Activated T-cell treated with anti-CD3 and anti-CD28 coated beads, Interleukin-2, amount 50 U/mL, for 4 hours (primary cell): ENCODE results near the gene FBLIM1. TPM values are rescaled to one million over a fixed set of nuclear protein-coding genes. Genes with fewer than 3 reads are reported as not detected.
"Not testable (repeated sequence)": the region's sequence is repeated elsewhere in the genome, so short reads cannot be mapped to it uniquely, and the experiment has no call there.

Experiments used
- ATAC-seq, 2 donors: fragments of 200-7000 bp; cut with Tn5 transposase; one replicate each; pipeline ENCODE4 v1.10.0; 2021
- DNase-seq: peaks from one replicate; pipeline ENCODE4 v3.0.0-alpha.2; 2020
- H3K27me3 Mint-ChIP-seq: one replicate; pipeline ENCODE4 v1.8.0; 2021; ENCODE audit warnings: low read depth, mixed read lengths
- H3K36me3 Mint-ChIP-seq: one replicate; pipeline ENCODE4 v1.8.0; 2022; ENCODE audit warnings: mixed read lengths; ENCODE audit not compliant: insufficient read depth
- H3K4me1 Mint-ChIP-seq: one replicate; pipeline ENCODE4 v1.8.0; 2021; ENCODE audit warnings: low read depth, mixed read lengths
- H3K4me3 Mint-ChIP-seq: one replicate; pipeline ENCODE4 v1.8.0; 2021; ENCODE audit warnings: mild to moderate bottlenecking, moderate library complexity, mixed read lengths
- H3K9me3 Mint-ChIP-seq: one replicate; pipeline ENCODE4 v1.8.0; 2021; ENCODE audit warnings: mixed read lengths
- total RNA-seq, 3 donors: library from RNA; stranded (reverse); gene quantifications; one replicate each; pipeline ENCODE4 v1.2.1, GENCODE V29; 2021

FBLIM1 gene
- total RNA-seq, 3 donors from 2014 or later = 0.16 to 0.48 (median 0.16) TPM

GRCh38 chr1:15797614-15798390 is 39.2 kb downstream of the FBLIM1 start:
- H3K36me3 Mint-ChIP-seq = no peaks in the 10 kb centered on the region
- H3K4me3 Mint-ChIP-seq = no peak overlapping the region
- DNase-seq (no peak), ATAC-seq (no peak)
- no peaks in the 10 kb centered on the region for H3K9me3 Mint-ChIP-seq
- H3K4me1 Mint-ChIP-seq = no peaks in the 10 kb centered on the region
- H3K27me3 Mint-ChIP-seq = peaks cover 9% of the 10 kb centered on the region

- ATAC-seq (peak; percentile 79 to 80), DNase-seq (no peak)
- H3K9me3 Mint-ChIP-seq = no peaks in the 10 kb centered on the region
- no peak overlapping the region for H3K4me3 Mint-ChIP-seq
- no peaks in the 10 kb centered on the region for H3K4me1 Mint-ChIP-seq
- peaks cover 9% of the 10 kb centered on the region for H3K27me3 Mint-ChIP-seq
- H3K36me3 Mint-ChIP-seq = no peaks in the 10 kb centered on the region
Measured at GRCh38 chr1:15799004-15799867, 40.6 kb downstream of the FBLIM1 start.

GRCh38 chr1:15799928-15800835 is 41.6 kb downstream of the FBLIM1 start:
- H3K4me1 Mint-ChIP-seq = no peaks in the 10 kb centered on the region
- no peak overlapping the region for H3K4me3 Mint-ChIP-seq
- peaks cover 9% of the 10 kb centered on the region for H3K27me3 Mint-ChIP-seq
- H3K9me3 Mint-ChIP-seq = no peaks in the 10 kb centered on the region
- H3K36me3 Mint-ChIP-seq = no peaks in the 10 kb centered on the region
- ATAC-seq (no peak), DNase-seq (no peak)

- no peak for ATAC-seq
- no peak overlapping the region for H3K4me3 Mint-ChIP-seq
- no peaks in the 10 kb centered on the region for H3K36me3 Mint-ChIP-seq
- no peaks in the 10 kb centered on the region for H3K4me1 Mint-ChIP-seq
- DNase-seq = no peak
- H3K9me3 Mint-ChIP-seq = no peaks in the 10 kb centered on the region
- peaks cover 9% of the 10 kb centered on the region for H3K27me3 Mint-ChIP-seq
Measured at GRCh38 chr1:15802234-15802965, 43.8 kb downstream of the FBLIM1 start.

- no peak overlapping the region for H3K4me3 Mint-ChIP-seq
- no peaks in the 10 kb centered on the region for H3K36me3 Mint-ChIP-seq
- no peaks in the 10 kb centered on the region for H3K4me1 Mint-ChIP-seq
- ATAC-seq = peak; percentile 32 to 43
- H3K27me3 Mint-ChIP-seq = peaks cover 7% of the 10 kb centered on the region
- DNase-seq = peak; percentile 11
- no peaks in the 10 kb centered on the region for H3K9me3 Mint-ChIP-seq
Measured at GRCh38 chr1:15803380-15803779, 44.8 kb downstream of the FBLIM1 start.

GRCh38 chr1:15804060-15804459 is 45.5 kb downstream of the FBLIM1 start:
- peaks cover 7% of the 10 kb centered on the region for H3K27me3 Mint-ChIP-seq
- no peaks in the 10 kb centered on the region for H3K36me3 Mint-ChIP-seq
- H3K4me1 Mint-ChIP-seq = no peaks in the 10 kb centered on the region
- no peaks in the 10 kb centered on the region for H3K9me3 Mint-ChIP-seq
- no peak overlapping the region for H3K4me3 Mint-ChIP-seq
- DNase-seq (no peak), ATAC-seq (no peak)

GRCh38 chr1:15807121-15807520 is 48.5 kb downstream of the FBLIM1 start:
- Mint-ChIP-seq H3K9me3 (no peaks in the 10 kb centered on the region), H3K36me3 (no peaks in the 10 kb centered on the region), H3K4me3 (no peak overlapping the region), H3K27me3 (no peaks in the 10 kb centered on the region), H3K4me1 (no peaks in the 10 kb centered on the region)
- DNase-seq (no peak), ATAC-seq (no peak)

GRCh38 chr1:15807549-15807948 is 49.0 kb downstream of the FBLIM1 start, which contains the start of gene UQCRHL:
Gene UQCRHL, minus strand, starts transcription at chr1:15807649. Its CDS starts 0 bp downstream, at chr1:15807649.
- not testable (repeated sequence) for H3K4me1 Mint-ChIP-seq, H3K27me3 Mint-ChIP-seq, H3K9me3 Mint-ChIP-seq, H3K4me3 Mint-ChIP-seq, H3K36me3 Mint-ChIP-seq, DNase-seq, ATAC-seq

GRCh38 chr1:15808955-15809354 is 50.4 kb downstream of the FBLIM1 start:
- H3K9me3 Mint-ChIP-seq = no peaks in the 10 kb centered on the region
- ATAC-seq = no peak
- DNase-seq = no peak
- no peak overlapping the region for H3K4me3 Mint-ChIP-seq
- H3K36me3 Mint-ChIP-seq = no peaks in the 10 kb centered on the region
- H3K4me1 Mint-ChIP-seq = no peaks in the 10 kb centered on the region
- H3K27me3 Mint-ChIP-seq = no peaks in the 10 kb centered on the region

- Mint-ChIP-seq H3K4me3 (no peak overlapping the region), H3K9me3 (no peaks in the 10 kb centered on the region), H3K27me3 (no peaks in the 10 kb centered on the region), H3K36me3 (no peaks in the 10 kb centered on the region), H3K4me1 (no peaks in the 10 kb centered on the region)
- no peak for DNase-seq
- no peak for ATAC-seq
Measured at GRCh38 chr1:15810073-15810472, 51.5 kb downstream of the FBLIM1 start.

- no peaks in the 10 kb centered on the region for H3K9me3 Mint-ChIP-seq
- H3K4me3 Mint-ChIP-seq = no peak overlapping the region
- DNase-seq = no peak
- no peaks in the 10 kb centered on the region for H3K36me3 Mint-ChIP-seq
- ATAC-seq = no peak
- peaks cover 4% of the 10 kb centered on the region for H3K4me1 Mint-ChIP-seq
- no peaks in the 10 kb centered on the region for H3K27me3 Mint-ChIP-seq
Measured at GRCh38 chr1:15816674-15817073, 58.1 kb downstream of the FBLIM1 start.

GRCh38 chr1:15820478-15820877 is 61.9 kb downstream of the FBLIM1 start:
- Mint-ChIP-seq H3K4me1 (peaks cover 3% of the 10 kb centered on the region), H3K9me3 (no peaks in the 10 kb centered on the region), H3K36me3 (no peaks in the 10 kb centered on the region), H3K4me3 (no peak overlapping the region), H3K27me3 (no peaks in the 10 kb centered on the region)
- DNase-seq (no peak), ATAC-seq (no peak)

- no peaks in the 10 kb centered on the region for H3K9me3 Mint-ChIP-seq
- no peak for DNase-seq
- H3K36me3 Mint-ChIP-seq = no peaks in the 10 kb centered on the region
- no peaks in the 10 kb centered on the region for H3K27me3 Mint-ChIP-seq
- H3K4me3 Mint-ChIP-seq = no peak overlapping the region
- no peak for ATAC-seq
- peaks cover 19% of the 10 kb centered on the region for H3K4me1 Mint-ChIP-seq
Measured at GRCh38 chr1:15825800-15826199, 67.2 kb downstream of the FBLIM1 start.
